SK-N-SH (cell line): ENCODE results near the gene GDE1. TPM values are rescaled to one million over a fixed set of nuclear protein-coding genes. Genes with fewer than 3 reads are reported as not detected.

Experiments used
- CTCF ChIA-PET: fragments of 300-600, 350-600 bp; formaldehyde crosslinking; extraction: SDS; loops from one replicate; lab custom pipeline; 2021; lab: Yijun Ruan, JAX
- POLR2A ChIA-PET: fragments of 350-600 bp; sonication (Branson Sonifier 250); formaldehyde crosslinking; extraction: SDS; loops from one replicate; lab custom pipeline; 2020; ENCODE audit warnings: antibody characterized with exemption, inconsistent platforms; lab: Yijun Ruan, JAX
- DNase-seq: peaks from one replicate; pipeline ENCODE4 v3.0.0; 2012
- H2AFZ ChIP-seq: fragments of 200-600 bp; sonication (generic); 2 replicates; pipeline ENCODE4 v1.8.1; 2016; ENCODE audit warnings: antibody characterized with exemption, mild to moderate bottlenecking, low read depth
- H3F3A ChIP-seq: fragments of 200-600 bp; sonication (generic); replicated peaks from 2 replicates; pipeline ENCODE3; 2016; ENCODE audit warnings: antibody characterized with exemption, mild to moderate bottlenecking; ENCODE audit not compliant: insufficient read depth
- H3K27ac ChIP-seq, 2 experiments: fragments of 200-500 bp in 1 of 2; fragments of 200-600 bp in 1 of 2; sonication (Bioruptor generic) in 1 of 2; sonication (generic), shearing (Covaris generic) in 1 of 2; 2 replicates each; pipeline versions ENCODE4 v1.5.1 to v1.6.1; 2014 to 2016; ENCODE audit warnings: low read depth in 2 of 2, inconsistent platforms in 1 of 2, low read length in 1 of 2, mild to moderate bottlenecking in 1 of 2, mixed read lengths in 1 of 2
- H3K27me3 ChIP-seq: fragments of 200-600 bp; sonication (generic), shearing (Covaris generic); 2 replicates; pipeline ENCODE4 v1.6.1; 2016; ENCODE audit warnings: mixed run types; ENCODE audit not compliant: insufficient read depth
- H3K36me3 ChIP-seq, 2 experiments: fragments of 200-500 bp in 1 of 2; fragments of 200-600 bp in 1 of 2; sonication (Bioruptor generic) in 1 of 2; sonication (generic) in 1 of 2; replicated peaks in 1 of 2; 2 replicates each; pipeline versions ENCODE3 to v1.5.1; 2014 to 2016; ENCODE audit warnings: low read length in 1 of 2, mild to moderate bottlenecking in 1 of 2; ENCODE audit not compliant: insufficient read depth in 2 of 2, control insufficient read depth in 1 of 2
- H3K4me1 ChIP-seq, 2 experiments: fragments of 200-500 bp in 1 of 2; fragments of 200-600 bp in 1 of 2; sonication (Bioruptor generic) in 1 of 2; sonication (generic), shearing (Covaris generic) in 1 of 2; 2 replicates each; pipeline versions ENCODE4 v1.5.1 to v1.6.1; 2014 to 2016; ENCODE audit warnings: low read depth in 1 of 2, low read length in 1 of 2, mixed run types in 1 of 2; ENCODE audit not compliant: insufficient read depth in 2 of 2, control insufficient read depth in 1 of 2
- H3K4me2 ChIP-seq: fragments of 200-600 bp; sonication (generic), shearing (Covaris generic); 2 replicates; pipeline ENCODE4 v1.6.1; 2017; ENCODE audit warnings: mixed run types
- H3K4me3 ChIP-seq, 2 experiments: fragments of 200-500 bp in 1 of 2; fragments of 200-600 bp in 1 of 2; sonication (Bioruptor generic) in 1 of 2; sonication (generic), shearing (Covaris generic) in 1 of 2; 2 replicates each; pipeline versions ENCODE4 v1.5.1 to v1.8.1; 2014 to 2016; ENCODE audit warnings: low read depth in 2 of 2, inconsistent platforms in 1 of 2, low read length in 1 of 2, mild to moderate bottlenecking in 1 of 2, mixed read lengths in 1 of 2, moderate library complexity in 1 of 2
- H3K79me2 ChIP-seq: fragments of 200-600 bp; sonication (generic); 2 replicates; pipeline ENCODE4 v1.8.1; 2017; ENCODE audit warnings: mild to moderate bottlenecking; ENCODE audit not compliant: insufficient read depth
- H3K9ac ChIP-seq: fragments of 200-600 bp; sonication (generic); 2 replicates; pipeline ENCODE4 v1.6.1; 2017; ENCODE audit warnings: mixed run types
- H3K9me2 ChIP-seq: fragments of 200-600 bp; sonication (generic); 2 replicates; pipeline ENCODE4 v1.6.1; 2017; ENCODE audit warnings: mixed run types
- H3K9me3 ChIP-seq: fragments of 200-600 bp; sonication (generic); 2 replicates; pipeline ENCODE4 v1.6.1; 2017; ENCODE audit warnings: mixed run types, mild to moderate bottlenecking, moderate library complexity
- H4K20me1 ChIP-seq: fragments of 200-600 bp; sonication (generic); 2 replicates; pipeline ENCODE4 v1.6.1; 2017; ENCODE audit warnings: mild to moderate bottlenecking, mixed run types; ENCODE audit not compliant: insufficient read depth
- FOSL2 ChIP-seq: IDR thresholded peaks from 2 replicates; pipeline ENCODE4 v1.4.0; 2012; ENCODE audit warnings: low read depth, mild to moderate bottlenecking, moderate library complexity, borderline replicate concordance
- FOXJ3 ChIP-seq: sonication (generic); formaldehyde crosslinking; IDR thresholded peaks from 2 replicates; pipeline ENCODE4 v1.5.1; 2020; ENCODE audit warnings: mild to moderate bottlenecking, missing genetic modification reagents
- FOXM1 ChIP-seq: IDR thresholded peaks from 2 replicates; pipeline ENCODE4 v1.4.0; 2012; ENCODE audit warnings: low read depth, mild to moderate bottlenecking
- GABPA ChIP-seq: IDR thresholded peaks from 2 replicates; pipeline ENCODE4 v1.4.0; 2012; ENCODE audit warnings: low read depth, mild to moderate bottlenecking
- GATA2 ChIP-seq: sonication (generic); formaldehyde crosslinking; IDR thresholded peaks from 2 replicates; pipeline ENCODE4 v1.5.0; 2020; ENCODE audit warnings: mild to moderate bottlenecking, missing genetic modification reagents
- MAX ChIP-seq: IDR thresholded peaks from 2 replicates; pipeline ENCODE4 v1.4.0; 2012; ENCODE audit warnings: low read depth
- MEF2A ChIP-seq: IDR thresholded peaks from 2 replicates; pipeline ENCODE4 v1.4.0; 2012; ENCODE audit warnings: low read depth, borderline replicate concordance
- MXI1 ChIP-seq: IDR thresholded peaks from 2 replicates; pipeline ENCODE4 v1.6.1; 2012; ENCODE audit warnings: mild to moderate bottlenecking, low read depth, low read length, improper control_type of control experiment
- NFIC ChIP-seq: IDR thresholded peaks from 2 replicates; pipeline ENCODE4 v1.4.0; 2012; ENCODE audit warnings: borderline replicate concordance
- NRF1 ChIP-seq: IDR thresholded peaks from 2 replicates; pipeline ENCODE4 v1.6.1; 2012; ENCODE audit warnings: low read depth, mild to moderate bottlenecking, low read length
- PBX3 ChIP-seq: IDR thresholded peaks from 2 replicates; pipeline ENCODE4; 2012
- POLR2AphosphoS5 ChIP-seq: IDR thresholded peaks from 2 replicates; pipeline ENCODE4 v1.6.1; 2012; ENCODE audit warnings: low read depth, low read length
- REST ChIP-seq: IDR thresholded peaks from 2 replicates; pipeline ENCODE4 v1.6.1; 2012; ENCODE audit warnings: mild to moderate bottlenecking, low read depth, low read length, moderate library complexity
- RFX5 ChIP-seq: IDR thresholded peaks from 2 replicates; pipeline ENCODE4 v1.6.1; 2012; ENCODE audit warnings: mild to moderate bottlenecking, improper control_type of control experiment, low read length
- RXRA ChIP-seq: IDR thresholded peaks from 2 replicates; pipeline ENCODE4 v1.4.0; 2012; ENCODE audit warnings: low read depth, mild to moderate bottlenecking, borderline replicate concordance
- SIN3A ChIP-seq: IDR thresholded peaks from 2 replicates; pipeline ENCODE4 v1.6.1; 2012; ENCODE audit warnings: low read depth, mild to moderate bottlenecking, low read length, moderate library complexity, borderline replicate concordance
- SMC3 ChIP-seq: IDR thresholded peaks from 2 replicates; pipeline ENCODE4 v1.6.1; 2012; ENCODE audit warnings: low read depth, low read length, improper control_type of control experiment
- TCF12 ChIP-seq: IDR thresholded peaks from 2 replicates; pipeline ENCODE4 v1.4.0; 2012
- WGBS: methylation state at CpG from one replicate; pipeline ENCODE4 v1.1.6; 2017; ENCODE audit warnings: low lambda C conversion rate; 5-methylcytosine and 5-hydroxymethylcytosine counted together
- polyA plus RNA-seq, 3 experiments: library from polyadenylated mRNA; depleted of rRNA; stranded (reverse); fragments of >200 nt; gene quantifications; 2 replicates each; pipeline ENCODE4 v1.2.3, GENCODE V29; 2012

The GDE1 gene
- polyA plus RNA-seq, 1 of the 3 experiments (the other 2 are of a cell fraction): 37.0 TPM

GRCh38 chr16:19520861-19521331, 1.0 kb downstream of the GDE1 start:
- Histone ChIP-seq H3K4me3 (peak overlapping the region; percentile 89 to 94), H3K4me1 (peaks cover 4 to 19% of the 10 kb centered on the region in 2 experiments; a peak in 3 of 4 replicates), H2AFZ (peak overlapping the region; percentile 88), H3K9me3 (no peaks in the 10 kb centered on the region), H3K79me2 (peaks cover 56% of the 10 kb centered on the region), H3K9ac (peak overlapping the region; percentile 74), H3F3A (peaks cover 12% of the 10 kb centered on the region), H4K20me1 (no peaks in the 10 kb centered on the region), H3K36me3 (peaks cover 14 to 15% of the 10 kb centered on the region in 2 experiments), H3K27me3 (no peaks in the 10 kb centered on the region), H3K27ac (peak overlapping the region; percentile 71 to 83; a peak in 3 of 4 replicates), H3K9me2 (no peaks in the 10 kb centered on the region), H3K4me2 (peak overlapping the region; percentile 92)
- WGBS: 8% methylated on average over 8 of the region's 8 CpGs
- POLR2A ChIA-PET: interaction anchor here (1.2 to 1.4 kb wide), 2 partner anchors 34 to 138 kb away, joined by 4 to 6 read pairs; partner anchors contain the start of gene VPS35L
- DNase-seq: no peak
- CTCF ChIA-PET: interaction anchor here (0.9 to 1.0 kb wide), 4 partner anchors 35 to 364 kb away, joined by 3 read pairs; partner anchors contain the start of genes GPRC5B and VPS35L
- no peak for TF ChIP-seq TCF12
- TF ChIP-seq FOXM1: no peak
- no peak for TF ChIP-seq REST
- no peak for TF ChIP-seq RFX5
- TF ChIP-seq NRF1: no peak
- no peak for TF ChIP-seq PBX3
- no peak for TF ChIP-seq FOSL2
- no peak for TF ChIP-seq SMC3
- no peak for TF ChIP-seq SIN3A
- no peak for TF ChIP-seq MXI1
- no peak for TF ChIP-seq NFIC
- no peak for TF ChIP-seq MAX
- no peak for TF ChIP-seq GATA2 (CRISPR knock-in tag)
- no peak for TF ChIP-seq FOXJ3 (CRISPR knock-in tag)
- no peak for TF ChIP-seq RXRA
- no peak for TF ChIP-seq MEF2A
- TF ChIP-seq GABPA: no peak
- TF ChIP-seq POLR2AphosphoS5: no peak
